ENCODE results near the gene METTL27.
"Not testable (repeated sequence)": the region's sequence is repeated elsewhere in the genome, so short reads cannot be mapped to it uniquely, and the experiment has no call there.

DNA sequence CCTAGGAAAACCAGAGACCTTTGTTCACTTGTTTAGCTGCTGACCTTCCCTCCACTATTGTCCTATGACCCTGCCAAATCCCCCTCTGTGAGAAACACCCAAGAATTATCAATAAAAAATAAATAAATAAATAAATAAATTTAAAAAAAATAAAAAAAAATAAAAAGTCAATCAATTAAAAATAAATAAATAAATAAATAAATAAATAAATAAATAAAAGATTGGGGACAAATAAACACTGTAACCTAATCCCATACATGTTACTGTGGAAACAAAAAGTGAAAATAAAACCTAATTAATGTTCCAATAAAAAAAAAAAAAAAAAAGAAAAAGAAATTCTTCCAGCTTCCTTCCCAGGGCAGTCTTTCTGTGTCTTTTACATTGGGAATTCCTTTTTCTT lies 5.1 kb downstream of the METTL27 start:
- TF ChIP-seq, protein P1, sequence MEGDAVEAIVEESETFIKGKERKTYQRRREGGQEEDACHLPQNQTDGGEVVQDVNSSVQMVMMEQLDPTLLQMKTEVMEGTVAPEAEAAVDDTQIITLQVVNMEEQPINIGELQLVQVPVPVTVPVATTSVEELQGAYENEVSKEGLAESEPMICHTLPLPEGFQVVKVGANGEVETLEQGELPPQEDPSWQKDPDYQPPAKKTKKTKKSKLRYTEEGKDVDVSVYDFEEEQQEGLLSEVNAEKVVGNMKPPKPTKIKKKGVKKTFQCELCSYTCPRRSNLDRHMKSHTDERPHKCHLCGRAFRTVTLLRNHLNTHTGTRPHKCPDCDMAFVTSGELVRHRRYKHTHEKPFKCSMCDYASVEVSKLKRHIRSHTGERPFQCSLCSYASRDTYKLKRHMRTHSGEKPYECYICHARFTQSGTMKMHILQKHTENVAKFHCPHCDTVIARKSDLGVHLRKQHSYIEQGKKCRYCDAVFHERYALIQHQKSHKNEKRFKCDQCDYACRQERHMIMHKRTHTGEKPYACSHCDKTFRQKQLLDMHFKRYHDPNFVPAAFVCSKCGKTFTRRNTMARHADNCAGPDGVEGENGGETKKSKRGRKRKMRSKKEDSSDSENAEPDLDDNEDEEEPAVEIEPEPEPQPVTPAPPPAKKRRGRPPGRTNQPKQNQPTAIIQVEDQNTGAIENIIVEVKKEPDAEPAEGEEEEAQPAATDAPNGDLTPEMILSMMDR (conservative IDR thresholded peaks at IDR 0.05 in 1 of 2, IDR thresholded peaks at IDR 0.05 in 1 of 2; ENCODE audit: extremely low read depth in 1 of 2, insufficient read depth in 1 of 2, low read depth in 1 of 2, low read length in 2 of 2), result not testable (repeated sequence)
- not testable (repeated sequence) for TF ChIP-seq EZH2 (IDR thresholded peaks at IDR 0.05; ENCODE audit: borderline replicate concordance, low read length)
